ENCODE data around the gene MTA1. TPM values are rescaled to one million over a fixed set of nuclear protein-coding genes. Genes with fewer than 3 reads are reported as not detected.

MTA1 gene
- total RNA-seq, 2 experiments from 2014 or later: 107 to 113 TPM

- H3K9me3 Mint-ChIP-seq: no peaks in the 10 kb centered on the region
- no peak overlapping the region for H3K4me3 Mint-ChIP-seq
- no peak overlapping the region for H3K27ac Mint-ChIP-seq
- H3K36me3 Mint-ChIP-seq (ENCODE audit: low read depth): peaks cover 6% of the 10 kb centered on the region
- ChIA-PET CTCF (interaction anchor here (1.5 kb wide), 1 partner anchor 18 kb away, joined by 4 read pairs; no protein-coding TSS in a partner anchor), POLR2A (no interaction called here)
- H3K4me1 Mint-ChIP-seq (ENCODE audit: low read depth): no peaks in the 10 kb centered on the region
- peaks cover 38% of the 10 kb centered on the region for H3K36me3 ChIP-seq (ENCODE audit: insufficient read depth, low read length)
- no peak overlapping the region for H3K27ac ChIP-seq (ENCODE audit: low read depth in 1 of 2, low read length in 2 of 2)
- no peak for ATAC-seq (ENCODE audit: poor library complexity)
- intact Hi-C loops (cut with DNase I, micrococcal nuclease): no loop called here
- H3K4me1 ChIP-seq (ENCODE audit: insufficient read depth, low read length): no peaks in the 10 kb centered on the region
- no peak for DNase-seq
- H3K9me3 ChIP-seq (ENCODE audit: control insufficient read depth in 1 of 2, insufficient read depth in 1 of 2, low read length in 2 of 2): no peaks in the 10 kb centered on the region
- no peak overlapping the region for H3K4me3 ChIP-seq (ENCODE audit: low read length)
- TF ChIP-seq CTCF (IDR thresholded peaks at IDR 0.05): no peak
- H3K27me3 ChIP-seq (ENCODE audit: control insufficient read depth in 1 of 2, insufficient read depth in 2 of 2, low read length in 2 of 2): no peaks in the 10 kb centered on the region
- no peaks in the 10 kb centered on the region for H3K27me3 Mint-ChIP-seq
Measured at GRCh38 chr14:105466531-105467248, 47.1 kb downstream of the MTA1 start.

GRCh38 chr14:105467249-105467941 lies 47.8 kb downstream of the MTA1 start:
- no peaks in the 10 kb centered on the region for H3K4me1 Mint-ChIP-seq (ENCODE audit: low read depth)
- H3K27ac Mint-ChIP-seq: no peak overlapping the region
- ATAC-seq (ENCODE audit: poor library complexity) (no peak), DNase-seq (no peak)
- peaks cover 37% of the 10 kb centered on the region for H3K36me3 ChIP-seq (ENCODE audit: insufficient read depth, low read length)
- no peak for TF ChIP-seq CTCF (IDR thresholded peaks at IDR 0.05)
- CTCF ChIA-PET: interaction anchor here (1.5 kb wide), 1 partner anchor 19 kb away, joined by 4 read pairs; no protein-coding TSS in a partner anchor
- POLR2A ChIA-PET: interaction anchor here (1.8 kb wide), 1 partner anchor 22 kb away, joined by 9 read pairs; the partner anchor contains the start of gene TEDC1
- H3K4me3 Mint-ChIP-seq: no peak overlapping the region
- peaks cover under 1% of the 10 kb centered on the region for H3K4me1 ChIP-seq (ENCODE audit: insufficient read depth, low read length)
- intact Hi-C loops (cut with DNase I, micrococcal nuclease): no loop called here
- peaks cover 5% of the 10 kb centered on the region for H3K36me3 Mint-ChIP-seq (ENCODE audit: low read depth)
- H3K4me3 ChIP-seq (ENCODE audit: low read length): no peak overlapping the region
- H3K27me3 ChIP-seq (ENCODE audit: control insufficient read depth in 1 of 2, insufficient read depth in 2 of 2, low read length in 2 of 2): no peaks in the 10 kb centered on the region
- H3K9me3 ChIP-seq (ENCODE audit: control insufficient read depth in 1 of 2, insufficient read depth in 1 of 2, low read length in 2 of 2): no peaks in the 10 kb centered on the region
- no peaks in the 10 kb centered on the region for H3K9me3 Mint-ChIP-seq
- H3K27ac ChIP-seq (ENCODE audit: low read depth in 1 of 2, low read length in 2 of 2): no peak overlapping the region
- H3K27me3 Mint-ChIP-seq: no peaks in the 10 kb centered on the region

GRCh38 chr14:105467942-105468471 lies 48.4 kb downstream of the MTA1 start:
- no peak for TF ChIP-seq CTCF (IDR thresholded peaks at IDR 0.05)
- Histone ChIP-seq H3K36me3 (ENCODE audit: insufficient read depth, low read length) (peaks cover 32% of the 10 kb centered on the region), H3K27ac (ENCODE audit: low read depth in 1 of 2, low read length in 2 of 2) (no peak overlapping the region), H3K4me3 (ENCODE audit: low read length) (no peak overlapping the region), H3K9me3 (ENCODE audit: control insufficient read depth in 1 of 2, insufficient read depth in 1 of 2, low read length in 2 of 2) (no peaks in the 10 kb centered on the region), H3K27me3 (ENCODE audit: control insufficient read depth in 1 of 2, insufficient read depth in 2 of 2, low read length in 2 of 2) (no peaks in the 10 kb centered on the region), H3K4me1 (ENCODE audit: insufficient read depth, low read length) (peaks cover 7% of the 10 kb centered on the region)
- Mint-ChIP-seq H3K4me3 (no peak overlapping the region), H3K27me3 (no peaks in the 10 kb centered on the region), H3K9me3 (no peaks in the 10 kb centered on the region), H3K36me3 (ENCODE audit: low read depth) (peaks cover 3% of the 10 kb centered on the region), H3K4me1 (ENCODE audit: low read depth) (no peaks in the 10 kb centered on the region), H3K27ac (no peak overlapping the region)
- DNase-seq (no peak), ATAC-seq (ENCODE audit: poor library complexity) (no peak)
- intact Hi-C loops (cut with DNase I, micrococcal nuclease): no loop called here
- POLR2A ChIA-PET: interaction anchor here (1.8 kb wide), 1 partner anchor 22 kb away, joined by 9 read pairs; the partner anchor contains the start of gene TEDC1
- CTCF ChIA-PET: interaction anchor here (1.5 to 2.0 kb wide), 2 partner anchors 20 to 22 kb away, joined by 4 to 5 read pairs; no protein-coding TSS in a partner anchor
